Measurements from ENCODE around the gene SPOPL.

GRCh38 chr2:138548796-138549195 is 47.2 kb downstream of the SPOPL start:
- TF ChIP-seq CEBPB (IDR thresholded peaks at IDR 0.05): no peak
- TF ChIP-seq SMC3 (IDR thresholded peaks at IDR 0.05): no peak
- TF ChIP-seq CTCF (IDR thresholded peaks at IDR 0.05): no peak
- TF ChIP-seq POLR2A (IDR thresholded peaks at IDR 0.05; ENCODE audit: low read length): no peak
- no peak for TF ChIP-seq RAD21 (conservative IDR thresholded peaks at IDR 0.05 in 1 of 2, IDR thresholded peaks at IDR 0.05 in 1 of 2)
- TF ChIP-seq PBX3 (IDR thresholded peaks at IDR 0.05): no peak
- TF ChIP-seq CBX2 (IDR thresholded peaks at IDR 0.05; ENCODE audit: borderline replicate concordance, low read depth): no peak
